ENCODE results near the gene SH3BP5.

The SH3BP5 gene

DNA sequence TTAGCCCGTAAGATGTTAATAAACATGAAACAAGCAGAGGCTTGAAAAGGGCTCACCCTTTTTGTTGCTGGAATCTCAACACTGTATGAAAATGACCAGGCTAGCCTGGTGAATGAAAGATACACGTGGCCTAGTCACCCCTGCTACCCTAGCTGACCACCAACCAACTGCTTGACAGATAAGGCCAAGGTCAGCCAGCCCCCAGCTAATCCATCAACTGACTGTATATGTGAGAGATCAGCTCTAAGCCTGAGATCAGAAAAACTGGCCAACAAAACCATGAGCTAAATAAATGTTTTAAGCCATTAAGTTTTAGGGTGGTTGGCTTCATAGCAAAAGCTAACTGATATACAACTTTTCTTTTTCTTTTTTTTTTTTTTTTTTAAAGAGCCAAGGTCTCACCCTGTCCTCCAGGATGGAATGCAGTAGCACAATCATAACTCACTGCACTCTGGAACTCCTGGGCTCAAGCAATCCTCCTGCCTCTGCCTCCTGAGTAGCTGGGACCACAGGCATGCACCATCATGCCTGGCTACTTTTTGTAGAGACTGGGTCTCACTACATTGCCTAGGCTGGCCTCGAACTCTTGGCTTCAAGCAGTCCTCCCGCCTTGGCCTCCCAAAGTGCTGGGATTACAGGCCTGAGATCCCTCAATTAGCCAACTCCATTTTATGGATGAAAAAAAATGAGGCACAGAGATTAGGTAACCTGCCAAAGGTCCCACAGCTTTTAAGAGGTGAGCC is 34.6 kb downstream of the SH3BP5 start:
- DNase-seq, result no peak

DNA sequence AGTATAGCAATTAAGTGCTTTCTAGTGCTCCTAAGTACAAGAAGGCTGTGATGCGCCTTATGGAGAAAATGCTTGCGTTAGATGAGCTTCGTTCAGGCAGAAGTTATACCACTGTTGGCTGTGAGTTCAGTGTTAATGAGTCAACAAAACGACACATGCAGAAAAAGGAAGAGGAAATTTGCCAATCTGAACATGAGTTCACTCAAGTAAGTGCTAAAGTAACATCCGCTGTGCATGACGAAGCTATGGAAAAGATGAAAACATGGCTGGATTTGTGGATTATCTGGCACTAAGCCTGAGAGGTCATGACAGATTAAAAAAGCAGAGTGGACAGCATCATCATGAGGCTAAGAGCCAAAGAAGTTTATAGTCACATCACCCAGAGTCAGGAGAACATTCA is 36.9 kb downstream of the SH3BP5 start:
- no peak for DNase-seq

DNA sequence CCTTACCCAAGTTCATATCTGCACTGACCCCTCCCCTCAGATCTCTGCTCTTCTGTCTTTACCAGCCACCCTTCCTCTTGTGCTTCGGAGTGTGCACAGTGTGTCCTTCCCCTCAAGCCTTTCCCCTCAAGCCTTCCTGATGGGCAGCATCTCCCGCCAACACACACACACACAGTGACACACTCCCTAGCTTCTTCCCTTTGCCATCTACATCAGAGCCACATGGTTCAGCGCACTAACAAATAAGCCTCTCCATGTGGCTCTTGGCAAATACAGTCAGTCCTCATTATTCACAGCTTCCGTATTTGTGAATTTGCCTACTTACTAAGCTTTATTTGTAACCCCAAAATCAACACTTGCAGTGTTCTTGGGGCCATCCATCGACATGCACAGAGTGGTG is 37.5 kb downstream of the SH3BP5 start:
- DNase-seq, result no peak

GRCh38 chr3:15292765-15293522 is 39.4 kb downstream of the SH3BP5 start:
- no peak for DNase-seq

- DNase-seq, result peak; percentile 65
These were observed 40.5 kb downstream of the SH3BP5 start for GRCh38 chr3:15291589-15292541.

DNA sequence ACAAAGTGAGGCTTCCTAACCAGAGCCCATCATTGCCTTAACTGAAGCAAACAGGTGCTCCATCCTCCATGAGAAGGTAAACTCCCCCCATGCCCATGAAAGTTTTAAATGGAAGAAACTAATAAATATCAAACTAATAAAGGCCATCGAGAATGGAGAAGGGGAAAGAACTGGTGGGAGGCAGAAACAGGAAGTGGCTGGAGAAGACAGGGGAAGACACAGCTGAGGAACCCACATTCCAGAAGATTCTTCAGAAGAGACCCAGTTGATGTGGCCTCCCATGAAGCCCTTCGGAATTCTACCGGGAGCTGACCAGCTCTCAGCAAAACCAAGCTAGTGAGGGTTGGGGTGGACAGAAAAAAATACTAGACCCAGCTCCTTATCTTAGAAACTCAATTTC is 41.6 kb downstream of the SH3BP5 start:
- DNase-seq, result no peak

DNA sequence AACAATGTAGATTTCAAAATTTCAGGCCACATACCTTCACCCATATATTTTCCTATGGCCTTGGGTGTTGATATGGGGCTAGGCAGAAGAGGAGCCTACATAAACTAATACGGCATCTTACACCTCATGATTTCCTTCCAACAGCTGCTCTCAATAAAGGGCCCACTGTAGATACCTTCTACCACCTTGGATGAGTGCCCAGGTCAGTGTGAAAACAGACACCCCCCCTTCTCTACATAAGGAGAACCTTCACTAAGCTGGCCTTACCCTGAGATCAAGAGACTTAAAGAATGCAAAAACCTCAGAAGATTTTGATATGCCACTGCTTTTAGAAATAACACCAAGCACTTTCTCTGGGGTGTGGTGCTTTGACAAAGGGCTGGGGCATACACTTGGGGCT is 42.7 kb downstream of the SH3BP5 start:
- DNase-seq, result no peak

DNA sequence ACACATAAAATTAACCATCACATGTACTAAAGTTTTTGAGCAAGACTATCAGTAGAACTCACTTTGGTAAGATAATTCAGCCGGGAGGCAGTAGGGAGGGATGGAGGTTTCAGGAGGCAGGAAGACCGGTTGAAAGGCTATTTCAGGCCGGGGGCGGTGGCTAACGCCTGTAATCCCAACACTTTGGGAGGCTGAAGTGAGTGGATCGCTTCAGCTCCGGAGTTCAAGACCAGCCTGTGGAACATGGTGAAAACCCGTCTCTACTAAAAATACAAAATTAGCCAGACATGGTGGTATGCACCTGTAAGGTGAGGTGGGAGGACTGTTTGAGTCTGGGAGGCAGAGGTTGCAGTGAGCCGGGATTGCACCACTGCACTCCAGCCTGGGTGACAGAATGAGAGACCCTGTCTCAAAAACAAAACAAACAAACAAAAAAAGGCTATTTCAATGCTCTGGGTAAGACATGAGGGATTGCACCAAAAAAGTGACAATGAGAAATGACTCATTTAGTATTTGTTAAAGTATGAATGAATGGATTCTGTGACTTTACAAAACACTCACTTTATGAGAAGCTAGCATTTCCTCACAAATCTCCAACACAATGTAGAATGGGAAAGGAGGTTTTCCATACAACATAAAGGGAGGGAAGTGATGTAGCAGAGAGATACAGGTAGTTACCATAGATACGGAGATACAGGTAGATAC is 43.9 kb downstream of the SH3BP5 start:
- no peak for DNase-seq

- no peak for DNase-seq
These were observed 44.6 kb downstream of the SH3BP5 start for GRCh38 chr3:15287565-15288330.

- no peak for DNase-seq
These were observed 46.4 kb downstream of the SH3BP5 start for GRCh38 chr3:15286022-15286421.

DNA sequence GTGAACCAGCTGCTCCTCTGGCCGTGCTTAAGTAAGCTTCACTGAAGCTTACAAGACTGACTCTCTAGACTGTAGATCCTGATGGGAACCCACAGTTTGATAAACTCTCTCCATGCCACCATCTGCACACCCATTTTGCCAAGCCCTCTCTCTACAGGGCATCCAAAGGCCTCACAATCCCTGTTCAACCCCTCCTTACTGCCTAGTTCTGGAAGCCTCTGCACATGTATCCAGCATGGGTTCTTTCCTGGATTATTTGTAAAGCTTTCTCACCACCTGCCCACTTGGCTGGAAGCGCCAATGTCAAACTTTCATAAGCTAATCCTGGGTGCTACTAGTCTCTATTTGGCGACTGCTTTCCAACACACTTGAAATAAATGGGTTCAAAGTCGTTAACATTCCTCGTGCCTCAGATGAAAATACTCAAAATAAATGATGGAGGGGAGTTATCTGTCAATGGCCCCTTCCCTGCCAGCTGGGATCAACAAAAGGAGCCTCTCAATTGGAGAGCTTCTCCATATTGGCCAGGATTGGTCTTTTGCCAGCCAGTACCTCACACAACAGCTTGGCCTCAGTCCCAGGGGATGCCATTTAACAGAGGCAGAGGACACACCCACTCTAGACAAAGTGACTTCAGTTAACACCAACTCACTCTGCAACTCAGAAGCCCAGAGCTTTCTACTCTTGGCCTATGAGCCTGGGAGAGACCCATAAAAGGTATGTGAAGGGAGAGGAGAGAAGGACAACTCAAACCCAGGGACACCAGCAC is 48.1 kb downstream of the SH3BP5 start:
- DNase-seq, result no peak

- no peak for DNase-seq
These were observed 48.7 kb downstream of the SH3BP5 start for GRCh38 chr3:15283702-15284101.

DNA sequence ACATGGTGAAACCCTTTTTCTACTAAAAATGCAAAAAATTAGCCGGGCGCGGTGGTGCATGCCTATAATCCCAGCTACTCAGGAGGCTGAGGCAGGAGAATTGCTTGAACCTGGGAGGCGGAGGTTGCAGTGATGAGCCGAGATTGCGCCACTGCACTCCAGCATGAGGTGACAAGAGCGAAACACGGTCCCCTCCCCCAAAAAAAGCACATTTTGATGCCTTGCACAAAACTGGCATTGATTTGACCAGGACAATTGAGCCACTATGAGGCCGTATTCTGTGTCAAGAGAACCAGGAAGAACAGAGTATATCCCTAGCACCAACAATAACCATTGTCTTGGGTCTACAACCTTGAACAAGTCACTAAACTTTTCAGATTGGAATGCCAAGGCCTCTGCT is 50.6 kb downstream of the SH3BP5 start:
- DNase-seq, result no peak

DNA sequence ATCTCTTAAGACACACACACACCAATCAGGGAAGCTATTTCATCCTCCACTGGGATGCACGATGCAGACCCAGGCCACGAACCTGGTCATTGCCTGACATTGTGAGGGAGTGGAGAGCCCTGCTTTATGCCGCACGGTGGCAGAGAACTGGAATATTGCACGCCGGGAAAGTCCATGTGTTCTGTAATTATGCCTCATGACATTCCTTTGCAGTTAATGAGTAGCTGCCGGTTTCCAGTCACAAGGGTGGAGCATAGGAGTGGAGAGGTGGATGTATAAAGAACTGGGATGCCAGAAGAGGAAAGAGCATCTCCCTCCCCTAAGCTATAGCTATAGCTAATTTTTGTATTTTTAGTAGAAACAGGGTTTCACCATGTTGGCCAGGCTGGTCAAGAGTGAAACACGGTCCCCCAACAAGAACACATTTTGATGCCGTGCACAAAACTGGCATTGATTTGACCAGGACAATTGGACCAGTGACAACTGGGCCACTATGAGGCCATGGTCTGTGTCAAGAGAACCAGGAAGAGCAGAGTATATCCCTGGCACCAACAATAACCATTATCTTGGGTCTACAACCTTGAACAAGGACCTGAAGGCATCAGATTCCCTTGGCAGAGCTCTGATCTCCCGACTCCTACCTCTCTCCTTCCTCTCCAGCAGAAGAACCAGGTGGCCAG is 51.4 kb downstream of the SH3BP5 start:
- DNase-seq, result no peak

- DNase-seq, result no peak
These were observed 52.5 kb downstream of the SH3BP5 start for GRCh38 chr3:15279671-15280402.

DNA sequence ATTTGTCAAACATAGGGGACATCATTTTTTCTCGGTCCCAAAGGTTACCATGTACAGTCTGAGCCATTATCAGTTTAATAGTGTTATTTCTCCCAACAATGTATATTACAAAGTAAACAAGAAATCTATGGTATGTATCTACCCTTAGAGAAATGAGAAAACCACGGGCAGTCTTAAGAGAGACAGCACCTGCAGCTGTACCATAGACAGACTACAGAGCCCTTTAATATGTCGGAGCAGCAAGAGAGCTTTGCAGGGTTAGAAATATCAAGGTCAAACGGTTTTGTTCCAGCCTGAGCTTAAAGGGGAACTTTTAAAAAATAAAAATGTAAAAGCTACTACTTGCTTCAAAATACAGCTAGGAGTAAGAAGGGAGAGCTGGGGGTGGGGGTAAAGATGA is 53.2 kb downstream of the SH3BP5 start:
- no peak for DNase-seq

DNA sequence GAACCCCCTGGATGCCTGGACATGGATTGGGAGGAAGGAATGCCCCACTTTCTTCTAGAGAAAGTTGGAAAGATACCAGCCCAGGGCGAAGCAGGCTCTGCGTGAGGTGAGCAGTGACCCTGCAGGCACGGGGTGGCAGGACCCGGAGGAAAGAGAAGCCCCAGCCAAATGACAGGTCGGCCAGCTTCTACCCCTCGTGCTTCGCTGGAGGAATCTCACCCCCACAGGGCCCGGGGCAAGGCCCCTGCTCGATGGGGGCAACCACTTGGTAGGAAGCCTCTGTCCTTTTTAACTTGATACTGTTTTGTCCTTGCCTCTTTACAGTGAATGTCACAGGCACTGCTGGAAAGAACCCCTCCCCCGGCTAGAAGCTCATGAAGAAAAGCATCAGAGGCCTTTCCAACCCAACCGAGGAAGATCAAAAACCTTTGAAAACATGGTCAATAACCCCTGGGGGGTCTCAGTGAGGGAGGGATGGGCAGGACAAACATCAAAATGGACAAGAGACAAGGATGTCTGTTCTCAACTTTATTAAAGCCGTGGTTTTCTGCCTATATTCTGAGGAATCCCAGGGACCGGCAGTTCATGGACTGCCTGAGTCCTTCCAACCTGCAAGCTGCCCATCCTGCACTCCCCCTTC is 54.4 kb downstream of the SH3BP5 start:
- no peak for DNase-seq

GRCh38 chr3:15276028-15276724 is 56.2 kb downstream of the SH3BP5 start:
- DNase-seq, result no peak

DNA sequence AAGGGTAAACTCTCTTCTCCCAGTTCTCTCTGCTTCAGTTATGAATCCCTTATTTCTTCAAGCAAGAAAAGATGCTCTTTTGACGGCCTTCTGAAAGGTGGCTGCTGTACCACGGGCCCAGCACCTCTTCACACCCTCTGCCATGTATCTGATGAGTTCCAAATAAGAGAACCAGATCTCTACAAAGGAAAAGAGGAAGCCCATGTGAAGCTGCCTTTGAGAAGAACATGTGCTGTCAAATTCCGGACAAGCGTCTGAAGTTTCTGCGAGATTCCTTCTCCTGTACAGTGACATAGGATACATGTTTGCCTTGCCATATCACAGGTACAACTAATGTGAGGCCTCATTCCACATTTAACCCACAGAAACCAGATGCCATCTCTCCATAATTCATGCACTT is 59.2 kb downstream of the SH3BP5 start:
- DNase-seq, result no peak

All from stimulated activated CD4-positive, alpha-beta T cell treated with anti-CD3 and anti-CD28 coated beads, Interleukin-1b, Interleukin-23, amount 100 ng/mL, for 48 hours (primary cell).